A673 (cell line): ENCODE data around the gene SEBOX. TPM values are rescaled to one million over a fixed set of nuclear protein-coding genes. Genes with fewer than 3 reads are reported as not detected.

Experiments used
- BruUV-seq: library from RNA; stranded (reverse); fragments of 400-500 nt; replicated peaks from 2 replicates; lab custom pipeline; 2021; lab: Mats Ljungman, UMichigan
- CTCF ChIA-PET: fragments of 300-600 bp; sonication (Branson Sonifier 250); formaldehyde crosslinking; loops from one replicate; lab custom pipeline; 2022; ENCODE audit warnings: antibody characterized with exemption; lab: Charles Lee
- POLR2A ChIA-PET: fragments of 300-600 bp; sonication (Branson Sonifier 250); formaldehyde crosslinking; loops from one replicate; lab custom pipeline; 2022; ENCODE audit warnings: antibody characterized with exemption; ENCODE audit not compliant: low non-redundant PET; lab: Charles Lee
- DNase-seq: peaks from one replicate; pipeline ENCODE4 v3.0.0-alpha.2; 2015; ENCODE audit warnings: low spot score
- H3K27ac ChIP-seq: fragments of 200-600 bp; sonication (generic); 2 replicates; pipeline ENCODE4 v1.5.1; 2016; ENCODE audit warnings: mixed run types, low read depth, mild to moderate bottlenecking, mixed read lengths, antibody characterized with exemption, low read length; ENCODE audit not compliant: poor library complexity, severe bottlenecking
- H3K27me3 ChIP-seq: fragments of 200-600 bp; sonication (generic); replicated peaks from 2 replicates; pipeline ENCODE4 v1.6.1; 2017; ENCODE audit warnings: mixed run types, low read depth, mild to moderate bottlenecking, mixed read lengths, antibody characterized with exemption, low read length; ENCODE audit not compliant: insufficient read depth, poor library complexity
- H3K36me3 ChIP-seq: fragments of 200-600 bp; sonication (generic); 2 replicates; pipeline ENCODE4 v1.6.1; 2016; ENCODE audit warnings: mixed run types, mild to moderate bottlenecking, mixed read lengths, antibody characterized with exemption, low read length; ENCODE audit not compliant: insufficient read depth, poor library complexity, severe bottlenecking
- H3K4me1 ChIP-seq: fragments of 200-600 bp; sonication (generic); 2 replicates; pipeline ENCODE4 v1.6.1; 2017; ENCODE audit warnings: mixed run types, mild to moderate bottlenecking, mixed read lengths, antibody characterized with exemption, low read length; ENCODE audit not compliant: insufficient read depth, poor library complexity, severe bottlenecking
- H3K4me3 ChIP-seq: fragments of 200-600 bp; sonication (generic); 2 replicates; pipeline ENCODE4 v1.5.1; 2016; ENCODE audit warnings: low read depth, mixed run types, mild to moderate bottlenecking, mixed read lengths, low read length; ENCODE audit not compliant: poor library complexity, severe bottlenecking
- H3K9me3 ChIP-seq: fragments of 200-600 bp; sonication (generic); 2 replicates; pipeline ENCODE4 v1.6.1; 2016; ENCODE audit warnings: mixed run types, low read depth, mild to moderate bottlenecking, mixed read lengths, antibody characterized with exemption, low read length; ENCODE audit not compliant: poor library complexity, severe bottlenecking
- CTCF ChIP-seq: fragments of 300-800, 200-600 bp; sonication (generic); conservative IDR thresholded peaks from 2 replicates; pipeline ENCODE4 v1.5.1; 2017; ENCODE audit warnings: low read depth, mild to moderate bottlenecking, antibody characterized with exemption, low read length, moderate library complexity, mixed read lengths
- EZH2 ChIP-seq: fragments of 200-600 bp; sonication (generic); IDR thresholded peaks from 2 replicates; pipeline ENCODE4 v1.6.1; 2017; ENCODE audit warnings: borderline replicate concordance, low read depth, mild to moderate bottlenecking, mixed read lengths, antibody characterized with exemption, low read length; ENCODE audit not compliant: poor library complexity, severe bottlenecking
- intact Hi-C: fragments of 100-400 bp; cut with micrococcal nuclease; formaldehyde crosslinking; loops from one replicate; pipeline ENCODE4 v1.10.0; 2022; ENCODE audit not compliant: unreplicated experiment
- total RNA-seq: library from RNA; stranded (reverse); gene quantifications from 2 replicates; pipeline ENCODE4 v1.2.3, GENCODE V29; 2021

The SEBOX gene
- total RNA-seq, 1 experiment from 2014 or later, result not detected

GRCh38 chr17:28372203-28372944 is 7.4 kb upstream of the SEBOX start:
- no TSS peak for BruUV-seq
- no peak for TF ChIP-seq EZH2
- TF ChIP-seq CTCF, result no peak

GRCh38 chr17:28371245-28372202 is 6.5 kb upstream of the SEBOX start, which contains the start of gene SARM1:
TSS of gene SARM1 (plus strand) at chr17:28371694. CDS start at chr17:28372033, 339 bp downstream.
- peak within 1 kb of the TSS; percentile 87 for H3K4me3 ChIP-seq
- H3K4me1 ChIP-seq, result peaks cover 17% of the 10 kb centered on the region
- intact Hi-C loops, result no loop called here
- TF ChIP-seq EZH2, result no peak
- TF ChIP-seq CTCF, result no peak
- DNase-seq, result peak; percentile 98
- H3K36me3 ChIP-seq, result no peaks in the 10 kb centered on the region
- H3K27me3 ChIP-seq, result no peaks in the 10 kb centered on the region
- CTCF ChIA-PET, result no interaction called here
- H3K27ac ChIP-seq, result peak within 1 kb of the TSS; percentile 64
- POLR2A ChIA-PET, result interaction anchor here (1.3 kb wide), 1 partner anchor 14 kb away, joined by 3 read pairs; a partner anchor contains a TSS
- BruUV-seq, result no TSS peak
- no peaks in the 10 kb centered on the region for H3K9me3 ChIP-seq

More at GRCh38 chr17:28372203-28372944, 7.4 kb upstream of the SEBOX start:
- POLR2A ChIA-PET, result interaction anchor here (1.3 kb wide), 1 partner anchor 15 kb away, joined by 3 read pairs; a partner anchor contains a TSS
- Histone ChIP-seq H3K27ac (peak overlapping the region; percentile 64), H3K4me1 (peaks cover 17% of the 10 kb centered on the region), H3K36me3 (no peaks in the 10 kb centered on the region), H3K4me3 (peak overlapping the region; percentile 87), H3K9me3 (no peaks in the 10 kb centered on the region), H3K27me3 (no peaks in the 10 kb centered on the region)
- DNase-seq, result peak; percentile 53
- intact Hi-C loops, result no loop called here
- CTCF ChIA-PET, result no interaction called here

DNA sequence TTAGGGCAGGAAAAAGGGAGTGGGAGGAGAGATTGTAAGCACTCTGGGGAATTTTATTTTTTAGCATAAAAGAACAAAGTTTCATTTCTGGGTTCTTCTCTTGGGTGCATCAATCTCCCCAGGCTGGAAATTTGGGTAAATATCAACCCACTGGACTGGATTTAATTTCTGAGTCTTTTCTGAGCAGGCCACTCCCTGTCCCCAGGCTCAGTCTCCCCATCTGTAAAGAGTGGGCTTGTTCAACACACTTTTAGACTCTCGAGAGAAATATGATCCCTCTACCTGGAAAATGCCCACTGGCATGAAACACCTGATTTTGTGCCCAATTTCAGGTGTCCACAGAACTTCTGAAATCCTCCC is 5.7 kb upstream of the SEBOX start:
- peak overlapping the region; percentile 87 for H3K4me3 ChIP-seq
- CTCF ChIA-PET, result no interaction called here
- peaks cover 17% of the 10 kb centered on the region for H3K4me1 ChIP-seq
- H3K9me3 ChIP-seq, result no peaks in the 10 kb centered on the region
- BruUV-seq, result no TSS peak
- H3K27ac ChIP-seq, result peak overlapping the region; percentile 47
- POLR2A ChIA-PET, result no interaction called here
- intact Hi-C loops, result no loop called here
- TF ChIP-seq EZH2 (no peak), CTCF (no peak)
- H3K27me3 ChIP-seq, result no peaks in the 10 kb centered on the region
- H3K36me3 ChIP-seq, result no peaks in the 10 kb centered on the region
- DNase-seq, result no peak
